ENCODE results near the gene ZDHHC12.

- TF ChIP-seq CTCF (IDR thresholded peaks at IDR 0.05) (no peak), POLR2A (IDR thresholded peaks at IDR 0.05) (no peak)
Observed at GRCh38 chr9:128684065-128684324, 39.9 kb downstream of the ZDHHC12 start.

Measured in adrenal gland (tissue), 5 donors.